ENCODE results near the gene SARDH.

SARDH gene

DNA sequence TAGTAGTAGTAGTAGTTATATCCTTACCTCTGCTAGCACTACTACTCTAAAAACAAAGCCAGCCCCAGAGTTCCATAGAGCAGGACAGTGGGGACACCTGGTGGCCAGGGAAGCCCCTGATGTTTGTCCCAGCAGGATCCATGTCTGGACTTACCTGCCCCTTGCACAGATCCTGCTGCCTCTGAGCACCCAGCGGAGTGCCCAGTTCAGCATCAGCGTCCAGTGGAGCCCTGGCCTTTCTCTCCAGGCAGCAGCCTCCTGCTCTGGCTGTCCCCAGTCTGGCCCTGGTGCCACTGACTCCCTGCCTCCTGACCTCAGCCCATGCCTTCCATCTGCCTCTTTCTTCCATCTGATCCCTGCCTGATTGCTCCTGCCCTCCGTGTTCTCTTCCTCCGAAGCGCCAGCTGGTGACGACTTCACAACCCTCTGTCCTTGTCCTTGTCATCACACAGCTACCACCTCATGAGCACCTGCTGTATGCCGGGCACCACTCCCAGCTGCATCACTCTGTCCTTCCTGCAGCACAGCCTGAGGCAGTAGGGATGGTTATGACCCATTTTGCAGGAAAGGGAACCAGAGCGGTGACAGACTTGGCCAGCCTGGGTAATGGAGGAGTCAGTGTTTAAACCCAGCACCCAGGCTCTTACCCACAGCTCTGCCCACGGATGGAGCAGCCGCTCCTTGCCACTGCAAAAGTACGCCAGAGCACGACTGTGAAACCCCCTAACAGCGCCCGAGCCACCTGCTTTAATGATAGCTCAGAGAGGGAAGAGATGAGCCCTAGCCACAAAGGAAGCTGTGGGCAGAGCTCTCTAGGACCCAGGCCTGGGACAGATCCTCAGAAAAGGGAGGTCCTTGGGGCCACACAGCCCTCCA is 11.5 kb downstream of the SARDH start:
- Mint-ChIP-seq H3K9me3 (no peaks in the 10 kb centered on the region), H3K36me3 (ENCODE audit: low read depth) (no peaks in the 10 kb centered on the region), H3K27me3 (peaks cover 8% of the 10 kb centered on the region), H3K4me3 (no peak overlapping the region), H3K27ac (no peak overlapping the region), H3K4me1 (peaks cover 6% of the 10 kb centered on the region)
- peak; percentile 53 for DNase-seq
- peak; percentile 50 for ATAC-seq

- H3K36me3 Mint-ChIP-seq (ENCODE audit: low read depth): no peaks in the 10 kb centered on the region
- no peak overlapping the region for H3K4me3 Mint-ChIP-seq
- H3K27me3 Mint-ChIP-seq: peaks cover 12% of the 10 kb centered on the region
- H3K27ac Mint-ChIP-seq: no peak overlapping the region
- no peaks in the 10 kb centered on the region for H3K9me3 Mint-ChIP-seq
- peaks cover 6% of the 10 kb centered on the region for H3K4me1 Mint-ChIP-seq
- no peak for ATAC-seq
- DNase-seq: no peak
Observed at GRCh38 chr9:133725886-133726285, 12.3 kb downstream of the SARDH start.

DNA sequence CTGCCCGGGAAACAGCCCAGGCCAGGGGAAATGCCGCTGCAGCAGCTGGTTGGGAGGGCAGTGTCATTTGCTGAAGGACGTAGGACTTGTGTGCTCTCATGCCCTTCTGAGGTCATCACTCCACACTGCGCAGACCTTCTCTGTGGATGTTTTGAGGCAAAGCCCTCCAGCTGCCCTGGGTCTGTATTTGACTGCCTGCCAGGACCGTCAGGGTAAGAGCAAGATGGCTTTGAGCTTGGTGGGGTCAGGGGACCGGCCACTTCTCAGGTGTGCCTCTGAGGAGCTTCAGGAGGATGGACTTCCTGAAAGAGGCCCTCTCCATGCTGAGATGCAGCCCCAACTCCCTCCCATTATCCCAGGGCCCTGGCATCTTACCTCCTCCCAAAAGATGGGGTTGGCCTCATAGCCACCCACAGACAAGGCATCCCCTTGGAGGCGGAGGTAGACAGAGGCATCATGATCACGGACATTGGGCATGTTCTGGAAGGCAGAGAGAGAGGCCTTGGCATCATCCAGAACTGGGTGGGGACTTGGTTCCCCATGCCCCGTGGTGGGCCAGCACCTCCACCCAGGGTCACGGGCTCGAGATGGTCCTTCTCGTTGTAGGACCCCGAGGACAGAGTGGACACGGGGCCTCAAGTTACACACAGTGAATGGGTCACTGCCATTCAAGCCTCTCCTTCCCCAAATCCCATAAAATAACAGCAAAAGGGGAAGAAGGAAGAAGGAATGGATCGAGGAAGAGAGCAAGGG is 19.4 kb downstream of the SARDH start:
- ATAC-seq (no peak), DNase-seq (no peak)
- Mint-ChIP-seq H3K4me3 (no peak overlapping the region), H3K9me3 (no peaks in the 10 kb centered on the region), H3K36me3 (ENCODE audit: low read depth) (no peaks in the 10 kb centered on the region), H3K27me3 (peaks cover 6% of the 10 kb centered on the region), H3K27ac (no peak overlapping the region), H3K4me1 (no peaks in the 10 kb centered on the region)

GRCh38 chr9:133717113-133718031 is 20.8 kb downstream of the SARDH start:
- no peaks in the 10 kb centered on the region for H3K36me3 Mint-ChIP-seq (ENCODE audit: low read depth)
- H3K4me1 Mint-ChIP-seq: no peaks in the 10 kb centered on the region
- ATAC-seq: no peak
- no peak overlapping the region for H3K4me3 Mint-ChIP-seq
- no peak overlapping the region for H3K27ac Mint-ChIP-seq
- no peak for DNase-seq
- peaks cover 4% of the 10 kb centered on the region for H3K27me3 Mint-ChIP-seq
- H3K9me3 Mint-ChIP-seq: no peaks in the 10 kb centered on the region

DNA sequence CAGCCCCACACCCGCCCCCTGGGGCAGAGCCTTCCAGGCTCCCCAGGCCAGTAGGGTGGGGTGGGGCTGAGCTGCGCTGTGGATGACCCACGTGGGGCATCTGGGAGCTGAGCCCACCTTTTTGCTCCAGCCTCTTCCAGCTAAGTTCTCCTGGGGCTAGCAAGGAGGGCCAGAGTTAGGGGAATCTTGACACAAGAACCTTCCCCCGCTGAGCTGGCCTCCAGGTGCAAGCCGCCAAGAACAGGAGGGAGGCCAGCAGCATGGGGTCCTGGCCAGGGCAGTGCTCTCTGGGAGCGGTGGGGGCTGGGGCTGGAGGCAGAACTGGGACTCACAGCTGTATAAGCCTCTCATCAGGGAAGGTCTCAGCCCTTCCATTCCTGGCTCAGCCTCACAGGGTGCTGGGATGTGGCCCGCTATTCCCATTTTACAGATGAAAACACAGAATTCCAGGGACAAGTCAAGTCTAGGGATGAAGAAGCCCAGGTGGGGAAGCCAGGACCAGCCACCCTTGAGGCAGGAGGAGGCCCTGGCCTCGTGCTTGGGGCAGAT is 21.5 kb downstream of the SARDH start:
- no peak for ATAC-seq
- no peaks in the 10 kb centered on the region for H3K36me3 Mint-ChIP-seq (ENCODE audit: low read depth)
- no peaks in the 10 kb centered on the region for H3K9me3 Mint-ChIP-seq
- no peak overlapping the region for H3K4me3 Mint-ChIP-seq
- H3K27me3 Mint-ChIP-seq: peaks cover 4% of the 10 kb centered on the region
- no peak overlapping the region for H3K27ac Mint-ChIP-seq
- DNase-seq: no peak
- no peaks in the 10 kb centered on the region for H3K4me1 Mint-ChIP-seq

DNA sequence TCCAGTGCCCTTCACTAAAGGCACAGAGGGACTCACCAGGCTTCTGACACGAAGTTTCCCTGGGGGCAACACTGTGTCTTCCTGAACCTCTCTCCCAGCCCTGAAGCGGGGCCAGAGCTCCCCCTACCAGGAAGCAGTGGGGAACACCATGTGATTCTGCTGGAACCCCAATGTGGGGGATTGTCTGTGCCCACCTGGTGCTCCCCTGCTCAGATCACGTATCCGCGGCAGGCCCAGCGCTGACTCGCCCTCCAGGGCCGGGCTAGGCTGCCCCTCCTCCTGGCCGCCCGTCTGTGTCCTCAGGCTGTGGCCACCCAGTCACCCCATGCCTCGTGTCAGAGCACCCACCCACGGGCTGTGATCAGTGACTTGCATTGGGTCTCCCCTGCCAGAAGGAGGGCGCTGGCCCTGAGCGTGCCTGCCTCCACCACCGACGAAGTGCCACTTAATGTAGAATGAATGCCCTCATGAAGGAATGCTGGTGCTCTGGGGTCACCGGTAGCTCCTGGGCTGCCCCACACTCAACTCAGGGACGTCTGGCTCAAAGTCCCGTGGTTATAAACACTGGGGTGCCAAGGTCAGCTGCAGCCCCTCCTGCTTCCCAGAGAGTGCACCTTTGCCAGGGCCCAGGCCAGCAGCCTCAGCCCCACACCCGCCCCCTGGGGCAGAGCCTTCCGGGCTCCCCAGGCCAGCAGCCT is 22.1 kb downstream of the SARDH start:
- ATAC-seq (peak; percentile 38), DNase-seq (peak; percentile 33)
- Mint-ChIP-seq H3K27ac (no peak overlapping the region), H3K27me3 (no peaks in the 10 kb centered on the region), H3K4me3 (no peak overlapping the region), H3K36me3 (ENCODE audit: low read depth) (no peaks in the 10 kb centered on the region), H3K9me3 (no peaks in the 10 kb centered on the region), H3K4me1 (no peaks in the 10 kb centered on the region)

DNA sequence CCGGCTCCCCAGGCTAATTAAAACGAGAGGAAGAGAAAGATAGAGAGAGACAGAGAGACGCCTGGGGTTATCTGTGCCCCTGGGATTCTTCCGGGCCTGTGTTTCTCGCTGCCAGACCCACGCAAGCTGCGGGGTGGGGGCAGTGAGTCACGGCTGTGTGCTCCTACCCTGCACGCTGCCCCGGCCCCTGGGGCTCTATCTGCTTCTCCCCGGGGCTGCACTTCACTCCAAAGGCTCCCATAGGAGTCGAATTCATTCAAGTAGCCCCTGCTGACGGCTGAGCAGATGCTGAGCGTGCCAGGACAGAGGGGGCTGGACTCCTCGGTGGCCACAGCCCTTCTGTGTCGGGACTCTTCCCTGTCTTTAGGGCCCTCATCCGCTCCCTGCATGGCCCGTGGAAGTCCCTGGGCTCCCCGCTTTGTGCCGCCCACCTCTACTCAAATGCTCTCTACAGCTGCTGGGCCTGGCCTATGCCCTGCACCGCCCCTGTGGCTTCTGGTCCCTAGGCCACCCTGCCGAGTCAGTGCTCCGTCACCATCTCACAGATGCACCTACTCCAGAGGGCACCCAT is 22.8 kb downstream of the SARDH start:
- Mint-ChIP-seq H3K9me3 (no peaks in the 10 kb centered on the region), H3K27ac (no peak overlapping the region), H3K4me3 (no peak overlapping the region), H3K36me3 (ENCODE audit: low read depth) (no peaks in the 10 kb centered on the region), H3K27me3 (peaks cover 2% of the 10 kb centered on the region), H3K4me1 (peaks cover 2% of the 10 kb centered on the region)
- DNase-seq (no peak), ATAC-seq (no peak)

DNA sequence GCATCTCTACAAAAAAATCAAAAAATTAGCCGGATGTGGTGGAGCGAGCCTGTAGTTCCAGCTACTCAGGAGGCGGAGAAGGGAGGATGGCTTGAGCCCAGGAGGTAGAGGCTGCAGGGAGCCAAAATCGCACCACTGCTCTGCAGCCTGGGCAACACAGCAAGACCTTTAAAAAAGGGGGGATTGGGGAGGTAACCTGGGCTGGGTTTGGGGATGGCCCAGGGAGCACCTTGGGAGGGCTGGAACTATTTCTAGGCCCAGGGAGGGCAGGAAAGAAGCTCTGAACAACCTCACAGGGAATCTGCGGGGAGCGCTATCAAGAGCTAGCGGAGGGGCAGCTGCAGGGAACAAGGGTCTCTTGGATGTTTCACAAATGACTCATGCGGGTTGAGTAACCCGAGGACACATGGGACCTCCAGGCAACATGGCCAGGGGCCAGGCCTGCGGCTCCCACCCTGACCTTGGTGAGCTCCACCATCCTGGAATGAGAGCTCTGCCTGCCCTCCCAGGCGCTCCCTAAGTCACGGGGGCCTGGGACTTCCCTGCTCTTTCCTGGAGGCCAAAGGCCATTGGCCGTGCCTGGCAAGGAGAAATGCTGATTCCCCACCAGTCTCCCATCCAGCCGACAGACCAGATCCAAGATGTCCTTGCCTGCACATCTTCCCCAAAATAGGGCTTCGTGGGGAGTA is 23.4 kb downstream of the SARDH start:
- peaks cover 6% of the 10 kb centered on the region for H3K4me1 Mint-ChIP-seq
- no peak for DNase-seq
- no peak overlapping the region for H3K27ac Mint-ChIP-seq
- H3K4me3 Mint-ChIP-seq: no peak overlapping the region
- no peaks in the 10 kb centered on the region for H3K9me3 Mint-ChIP-seq
- H3K36me3 Mint-ChIP-seq (ENCODE audit: low read depth): no peaks in the 10 kb centered on the region
- peaks cover 2% of the 10 kb centered on the region for H3K27me3 Mint-ChIP-seq
- no peak for ATAC-seq

DNA sequence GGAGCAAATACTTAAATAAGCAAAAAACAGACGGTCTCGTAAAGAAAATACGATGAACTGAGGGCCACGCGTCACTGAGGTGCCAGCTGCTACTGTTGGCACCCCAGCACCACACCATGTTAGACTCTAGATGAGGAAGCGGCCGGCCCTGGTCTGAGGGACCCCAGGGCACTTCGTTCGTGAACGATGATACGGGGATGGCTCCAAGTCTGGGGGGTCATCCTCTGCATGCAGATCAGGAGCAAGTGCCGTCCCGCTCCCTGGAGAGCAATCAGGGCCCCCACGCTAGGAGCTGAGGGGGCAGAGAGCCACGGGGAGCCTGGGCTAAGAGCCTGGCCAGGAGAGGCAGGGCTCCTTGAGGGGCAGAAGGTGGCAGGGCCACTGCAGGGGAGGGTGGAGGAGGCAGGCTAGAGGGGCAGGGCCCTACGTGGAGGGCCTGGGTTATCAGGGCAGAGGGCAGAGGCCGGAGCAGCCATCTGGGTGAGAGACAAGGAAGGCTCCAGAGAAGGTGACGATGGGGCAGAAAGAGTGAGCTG is 24.1 kb downstream of the SARDH start:
- DNase-seq: no peak
- Mint-ChIP-seq H3K27me3 (peaks cover 2% of the 10 kb centered on the region), H3K4me3 (no peak overlapping the region), H3K27ac (no peak overlapping the region), H3K4me1 (peaks cover 13% of the 10 kb centered on the region), H3K9me3 (no peaks in the 10 kb centered on the region), H3K36me3 (ENCODE audit: low read depth) (no peaks in the 10 kb centered on the region)
- ATAC-seq: no peak

GRCh38 chr9:133713150-133713959 is 24.8 kb downstream of the SARDH start:
- ATAC-seq (no peak), DNase-seq (no peak)
- no peaks in the 10 kb centered on the region for H3K36me3 Mint-ChIP-seq (ENCODE audit: low read depth)
- no peak overlapping the region for H3K27ac Mint-ChIP-seq
- no peaks in the 10 kb centered on the region for H3K9me3 Mint-ChIP-seq
- no peak overlapping the region for H3K4me3 Mint-ChIP-seq
- H3K4me1 Mint-ChIP-seq: peaks cover 13% of the 10 kb centered on the region
- peaks cover 2% of the 10 kb centered on the region for H3K27me3 Mint-ChIP-seq

- Mint-ChIP-seq H3K4me1 (peaks cover 13% of the 10 kb centered on the region), H3K36me3 (ENCODE audit: low read depth) (no peaks in the 10 kb centered on the region), H3K9me3 (no peaks in the 10 kb centered on the region), H3K4me3 (no peak overlapping the region), H3K27ac (no peak overlapping the region), H3K27me3 (peaks cover 2% of the 10 kb centered on the region)
- ATAC-seq (no peak), DNase-seq (no peak)
Observed at GRCh38 chr9:133712221-133713100, 25.7 kb downstream of the SARDH start.
